ENCODE results near the gene NDUFA13. TPM values are rescaled to one million over a fixed set of nuclear protein-coding genes. Genes with fewer than 3 reads are reported as not detected.

The NDUFA13 gene
- total RNA-seq, 1 donor from 2014 or later, result 779 TPM

- no peak for DNase-seq (ENCODE audit: low spot score)
- intact Hi-C loops (cut with DNase I), result no loop called here
These were observed 27.8 kb upstream of the NDUFA13 start for GRCh38 chr19:19487950-19488874.

- peak; percentile 83 for DNase-seq (ENCODE audit: low spot score)
- intact Hi-C loops (cut with DNase I), result loop anchor here (1.0 kb wide), 2 partner anchors 84 to 122 kb away; partner anchors contain the start of gene GATAD2A
These were observed 26.9 kb upstream of the NDUFA13 start for GRCh38 chr19:19488875-19489690.

GRCh38 chr19:19489804-19490204 is 26.2 kb upstream of the NDUFA13 start:
- DNase-seq (ENCODE audit: low spot score), result no peak
- intact Hi-C loops (cut with DNase I), result loop anchor here (1.0 kb wide), 2 partner anchors 85 to 123 kb away; partner anchors contain the start of gene GATAD2A

- intact Hi-C loops (cut with DNase I), result no loop called here
These were observed 25.6 kb upstream of the NDUFA13 start for GRCh38 chr19:19490214-19490968.

GRCh38 chr19:19491321-19492025 is 24.6 kb upstream of the NDUFA13 start:
- intact Hi-C loops (cut with DNase I), result no loop called here
- no peak for DNase-seq (ENCODE audit: low spot score)

More at GRCh38 chr19:19490214-19490968, 25.6 kb upstream of the NDUFA13 start:
- DNase-seq (ENCODE audit: low spot score), result peak; percentile 86

- DNase-seq (ENCODE audit: low spot score), result no peak
- intact Hi-C loops (cut with DNase I), result no loop called here
These were observed 23.9 kb upstream of the NDUFA13 start for GRCh38 chr19:19492026-19492610.

GRCh38 chr19:19493841-19494546 is 22.0 kb upstream of the NDUFA13 start:
- DNase-seq (ENCODE audit: low spot score), result no peak
- intact Hi-C loops (cut with DNase I), result no loop called here

GRCh38 chr19:19495614-19496603 is 20.1 kb upstream of the NDUFA13 start:
- intact Hi-C loops (cut with DNase I), result no loop called here
- no peak for DNase-seq (ENCODE audit: low spot score)

- no peak for DNase-seq (ENCODE audit: low spot score)
- intact Hi-C loops (cut with DNase I), result no loop called here
These were observed 17.6 kb upstream of the NDUFA13 start for GRCh38 chr19:19498255-19498991.

- intact Hi-C loops (cut with DNase I), result no loop called here
- no peak for DNase-seq (ENCODE audit: low spot score)
These were observed 16.6 kb upstream of the NDUFA13 start for GRCh38 chr19:19499272-19499995.

GRCh38 chr19:19500975-19501644 is 14.9 kb upstream of the NDUFA13 start:
- DNase-seq (ENCODE audit: low spot score), result no peak
- intact Hi-C loops (cut with DNase I), result loop anchor here (10.0 kb wide), 1 partner anchor 306 kb away; the partner anchor contains the start of genes BORCS8 and RFXANK

GRCh38 chr19:19501798-19502197 is 14.2 kb upstream of the NDUFA13 start:
- DNase-seq (ENCODE audit: low spot score), result no peak
- intact Hi-C loops (cut with DNase I), result loop anchor here (10.0 kb wide), 1 partner anchor 307 kb away; the partner anchor contains the start of genes BORCS8 and RFXANK

GRCh38 chr19:19502281-19502680 is 13.7 kb upstream of the NDUFA13 start:
- intact Hi-C loops (cut with DNase I), result loop anchor here (10.0 kb wide), 1 partner anchor 307 kb away; the partner anchor contains the start of genes BORCS8 and RFXANK
- DNase-seq (ENCODE audit: low spot score), result no peak

- intact Hi-C loops (cut with DNase I), result loop anchor here (10.0 kb wide), 1 partner anchor 308 kb away; the partner anchor contains the start of genes BORCS8 and RFXANK
- DNase-seq (ENCODE audit: low spot score), result no peak
These were observed 13.0 kb upstream of the NDUFA13 start for GRCh38 chr19:19502808-19503602.

Measured in cardiac septum (tissue), 1 donor.